K562 (cell line): ENCODE results near the gene SCGB1D4. TPM values are rescaled to one million over a fixed set of nuclear protein-coding genes. Genes with fewer than 3 reads are reported as not detected.
A peak's percentile ranks its signal among the peaks of the same experiment; 100 is the strongest.

Experiments
- FOXP1 ChIP-seq: sonication (generic); formaldehyde crosslinking; IDR thresholded peaks from 2 replicates; pipeline ENCODE4 v1.8.0; 2022; ENCODE audit warnings: mild to moderate bottlenecking, missing genetic modification reagents
- ZNF12 ChIP-seq: sonication (generic); formaldehyde crosslinking; IDR thresholded peaks from 2 replicates; pipeline ENCODE4 v1.4.0; 2020; ENCODE audit warnings: mild to moderate bottlenecking, missing genetic modification reagents
- ZSCAN32 ChIP-seq: fragments of 450-650 bp; formaldehyde crosslinking; IDR thresholded peaks from 2 replicates; pipeline ENCODE4 v1.4.0; 2020; ENCODE audit warnings: mild to moderate bottlenecking, moderate library complexity
- polyA plus RNA-seq, 8 experiments: library from polyadenylated mRNA; depleted of rRNA in 4 of 8; stranded (reverse) in 5 of 8; unstranded in 3 of 8; fragments of >200 nt; fragmentation: Nextera tagmentation in 2 of 8; fragmentation: Illumina TruSeq in 1 of 8; extraction: Ambion mirVana in 2 of 8; extraction: Trizol in 1 of 8; gene quantifications; 2 replicates each; pipeline versions ENCODE4 v1.2.1 to v1.2.3, GENCODE V29; 2011 to 2014; ENCODE audit warnings: inconsistent platforms in 1 of 8, missing spikeins in 1 of 8
- total RNA-seq, 7 experiments: library from RNA; depleted of rRNA in 6 of 7; stranded (reverse); fragments of >200 nt in 6 of 7; fragmentation: Illumina TruSeq in 2 of 7; extraction: Trizol in 2 of 7; gene quantifications; 2 replicates each; pipeline versions ENCODE4 v1.2.1 to v1.2.3, GENCODE V29; 2011 to 2021; ENCODE audit warnings: low replicate concordance in 1 of 7
- TF ChIP-seq, protein P1 (sequence below): fragments of 250-450 bp; sonication (Bioruptor Pico); IDR thresholded peaks from 2 replicates; pipeline ENCODE4 v1.4.0; 2020; ENCODE audit warnings: mild to moderate bottlenecking, moderate library complexity
- TF ChIP-seq, protein P2 (sequence below): fragments of 250-450 bp; sonication (Bioruptor Pico); IDR thresholded peaks from 2 replicates; pipeline ENCODE4 v1.5.0; 2022; ENCODE audit warnings: mild to moderate bottlenecking
- TF ChIP-seq, protein P3 (sequence below): sonication (generic); formaldehyde crosslinking; IDR thresholded peaks from 2 replicates; pipeline ENCODE4 v1.8.1; 2023; ENCODE audit warnings: mild to moderate bottlenecking, missing genetic modification reagents
- TF ChIP-seq, protein P4 (sequence below): IDR thresholded peaks from 2 replicates; pipeline ENCODE4 v1.6.1; 2012; ENCODE audit warnings: low read depth, low read length, improper control_type of control experiment, borderline replicate concordance
- TF ChIP-seq, protein P5 (sequence below), 3 experiments: fragments of 200-800 bp in 1 of 3; sonication (Bioruptor generic) in 1 of 3; sonication (generic) in 1 of 3; formaldehyde crosslinking in 1 of 3; IDR thresholded peaks; 2 replicates each; pipeline versions ENCODE4 v1.6.1 to v1.8.0; 2016 to 2022; ENCODE audit warnings: mild to moderate bottlenecking in 2 of 3, missing compliant biosample characterization in 2 of 3, missing genetic modification characterization in 2 of 3, missing genetic modification reagents in 1 of 3
- TF ChIP-seq, protein P6 (sequence below): fragments of 200-800 bp; sonication (Bioruptor generic); IDR thresholded peaks from 2 replicates; pipeline ENCODE4 v1.6.1; 2016; ENCODE audit warnings: missing genetic modification characterization, missing compliant biosample characterization

SCGB1D4 gene
- total and polyA plus RNA-seq, 9 of the 15 experiments (the other 6 are each of a cell fraction or from before 2014, with no cell fraction given), result not detected

DNA sequence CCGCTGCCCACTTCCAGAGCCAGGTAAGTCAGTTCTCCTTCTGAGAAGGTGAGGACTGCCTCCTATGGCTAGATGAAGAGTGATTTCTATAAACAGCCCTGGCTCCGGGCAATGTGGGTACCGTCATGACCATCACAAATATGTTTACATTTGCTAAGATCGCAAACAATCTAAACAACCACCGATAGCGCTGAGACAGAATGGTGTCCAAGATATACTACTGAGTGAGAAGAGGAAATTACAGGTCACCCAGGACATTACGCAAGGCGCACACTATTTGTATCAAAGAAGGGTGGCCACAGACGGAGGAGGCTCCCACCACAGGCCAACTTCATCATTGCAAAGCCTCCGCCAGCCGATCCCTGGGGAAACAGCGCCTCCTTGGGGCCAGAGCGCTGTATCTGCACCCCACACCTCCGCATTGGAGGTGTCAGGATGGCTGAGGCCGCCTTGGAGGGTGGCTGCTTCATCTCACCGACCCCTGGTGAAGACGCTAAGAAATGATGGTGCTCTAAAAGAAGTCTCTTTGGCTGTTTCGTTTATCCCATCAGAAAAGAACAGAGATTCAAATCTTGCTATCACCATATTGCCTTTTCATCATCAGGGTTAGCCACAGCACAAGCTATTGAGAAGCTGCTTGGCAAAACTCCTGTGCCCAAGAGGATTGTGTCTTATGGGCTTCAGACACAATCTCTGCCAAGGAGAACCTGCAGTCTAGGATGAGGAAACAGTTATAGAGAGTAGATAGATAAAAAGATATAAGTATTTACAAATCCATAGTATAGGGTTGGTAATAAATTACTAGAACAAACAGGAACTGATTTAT is 26.1 kb upstream of the SCGB1D4 start (continued):
- TF ChIP-seq, protein P1, sequence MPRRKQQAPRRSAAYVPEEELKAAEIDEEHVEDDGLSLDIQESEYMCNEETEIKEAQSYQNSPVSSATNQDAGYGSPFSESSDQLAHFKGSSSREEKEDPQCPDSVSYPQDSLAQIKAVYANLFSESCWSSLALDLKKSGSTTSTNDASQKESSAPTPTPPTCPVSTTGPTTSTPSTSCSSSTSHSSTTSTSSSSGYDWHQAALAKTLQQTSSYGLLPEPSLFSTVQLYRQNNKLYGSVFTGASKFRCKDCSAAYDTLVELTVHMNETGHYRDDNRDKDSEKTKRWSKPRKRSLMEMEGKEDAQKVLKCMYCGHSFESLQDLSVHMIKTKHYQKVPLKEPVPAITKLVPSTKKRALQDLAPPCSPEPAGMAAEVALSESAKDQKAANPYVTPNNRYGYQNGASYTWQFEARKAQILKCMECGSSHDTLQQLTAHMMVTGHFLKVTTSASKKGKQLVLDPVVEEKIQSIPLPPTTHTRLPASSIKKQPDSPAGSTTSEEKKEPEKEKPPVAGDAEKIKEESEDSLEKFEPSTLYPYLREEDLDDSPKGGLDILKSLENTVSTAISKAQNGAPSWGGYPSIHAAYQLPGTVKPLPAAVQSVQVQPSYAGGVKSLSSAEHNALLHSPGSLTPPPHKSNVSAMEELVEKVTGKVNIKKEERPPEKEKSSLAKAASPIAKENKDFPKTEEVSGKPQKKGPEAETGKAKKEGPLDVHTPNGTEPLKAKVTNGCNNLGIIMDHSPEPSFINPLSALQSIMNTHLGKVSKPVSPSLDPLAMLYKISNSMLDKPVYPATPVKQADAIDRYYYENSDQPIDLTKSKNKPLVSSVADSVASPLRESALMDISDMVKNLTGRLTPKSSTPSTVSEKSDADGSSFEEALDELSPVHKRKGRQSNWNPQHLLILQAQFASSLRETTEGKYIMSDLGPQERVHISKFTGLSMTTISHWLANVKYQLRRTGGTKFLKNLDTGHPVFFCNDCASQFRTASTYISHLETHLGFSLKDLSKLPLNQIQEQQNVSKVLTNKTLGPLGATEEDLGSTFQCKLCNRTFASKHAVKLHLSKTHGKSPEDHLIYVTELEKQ (CRISPR knock-in tag), result no peak
- TF ChIP-seq, protein P2, sequence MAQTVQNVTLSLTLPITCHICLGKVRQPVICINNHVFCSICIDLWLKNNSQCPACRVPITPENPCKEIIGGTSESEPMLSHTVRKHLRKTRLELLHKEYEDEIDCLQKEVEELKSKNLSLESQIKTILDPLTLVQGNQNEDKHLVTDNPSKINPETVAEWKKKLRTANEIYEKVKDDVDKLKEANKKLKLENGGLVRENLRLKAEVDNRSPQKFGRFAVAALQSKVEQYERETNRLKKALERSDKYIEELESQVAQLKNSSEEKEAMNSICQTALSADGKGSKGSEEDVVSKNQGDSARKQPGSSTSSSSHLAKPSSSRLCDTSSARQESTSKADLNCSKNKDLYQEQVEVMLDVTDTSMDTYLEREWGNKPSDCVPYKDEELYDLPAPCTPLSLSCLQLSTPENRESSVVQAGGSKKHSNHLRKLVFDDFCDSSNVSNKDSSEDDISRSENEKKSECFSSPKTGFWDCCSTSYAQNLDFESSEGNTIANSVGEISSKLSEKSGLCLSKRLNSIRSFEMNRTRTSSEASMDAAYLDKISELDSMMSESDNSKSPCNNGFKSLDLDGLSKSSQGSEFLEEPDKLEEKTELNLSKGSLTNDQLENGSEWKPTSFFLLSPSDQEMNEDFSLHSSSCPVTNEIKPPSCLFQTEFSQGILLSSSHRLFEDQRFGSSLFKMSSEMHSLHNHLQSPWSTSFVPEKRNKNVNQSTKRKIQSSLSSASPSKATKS (CRISPR knock-in tag), result no peak
- TF ChIP-seq, protein P3, sequence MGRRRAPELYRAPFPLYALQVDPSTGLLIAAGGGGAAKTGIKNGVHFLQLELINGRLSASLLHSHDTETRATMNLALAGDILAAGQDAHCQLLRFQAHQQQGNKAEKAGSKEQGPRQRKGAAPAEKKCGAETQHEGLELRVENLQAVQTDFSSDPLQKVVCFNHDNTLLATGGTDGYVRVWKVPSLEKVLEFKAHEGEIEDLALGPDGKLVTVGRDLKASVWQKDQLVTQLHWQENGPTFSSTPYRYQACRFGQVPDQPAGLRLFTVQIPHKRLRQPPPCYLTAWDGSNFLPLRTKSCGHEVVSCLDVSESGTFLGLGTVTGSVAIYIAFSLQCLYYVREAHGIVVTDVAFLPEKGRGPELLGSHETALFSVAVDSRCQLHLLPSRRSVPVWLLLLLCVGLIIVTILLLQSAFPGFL (CRISPR knock-in tag), result no peak
- TF ChIP-seq, protein P4, sequence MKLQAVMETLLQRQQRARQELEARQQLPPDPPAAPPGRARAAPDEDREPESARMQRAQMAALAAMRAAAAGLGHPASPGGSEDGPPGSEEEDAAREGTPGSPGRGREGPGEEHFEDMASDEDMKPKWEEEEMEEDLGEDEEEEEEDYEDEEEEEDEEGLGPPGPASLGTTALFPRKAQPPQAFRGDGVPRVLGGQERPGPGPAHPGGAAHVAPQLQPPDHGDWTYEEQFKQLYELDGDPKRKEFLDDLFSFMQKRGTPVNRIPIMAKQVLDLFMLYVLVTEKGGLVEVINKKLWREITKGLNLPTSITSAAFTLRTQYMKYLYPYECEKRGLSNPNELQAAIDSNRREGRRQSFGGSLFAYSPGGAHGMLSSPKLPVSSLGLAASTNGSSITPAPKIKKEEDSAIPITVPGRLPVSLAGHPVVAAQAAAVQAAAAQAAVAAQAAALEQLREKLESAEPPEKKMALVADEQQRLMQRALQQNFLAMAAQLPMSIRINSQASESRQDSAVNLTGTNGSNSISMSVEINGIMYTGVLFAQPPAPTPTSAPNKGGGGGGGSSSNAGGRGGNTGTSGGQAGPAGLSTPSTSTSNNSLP, result no peak
- TF ChIP-seq ZNF12 (CRISPR knock-in tag) (no peak), FOXP1 (CRISPR knock-in tag) (no peak), ZSCAN32 (no peak)
- TF ChIP-seq, protein P5, sequence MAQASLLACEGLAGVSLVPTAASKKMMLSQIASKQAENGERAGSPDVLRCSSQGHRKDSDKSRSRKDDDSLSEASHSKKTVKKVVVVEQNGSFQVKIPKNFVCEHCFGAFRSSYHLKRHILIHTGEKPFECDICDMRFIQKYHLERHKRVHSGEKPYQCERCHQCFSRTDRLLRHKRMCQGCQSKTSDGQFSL (CRISPR knock-in tag; IDR thresholded peaks at IDR 0.05), result 0 out of 2 replicates have a peak, but pooled peaks have one; percentile 42
- TF ChIP-seq, protein P5 (tag; IDR thresholded peaks at IDR 0.05), result no peak
- TF ChIP-seq, protein P6, sequence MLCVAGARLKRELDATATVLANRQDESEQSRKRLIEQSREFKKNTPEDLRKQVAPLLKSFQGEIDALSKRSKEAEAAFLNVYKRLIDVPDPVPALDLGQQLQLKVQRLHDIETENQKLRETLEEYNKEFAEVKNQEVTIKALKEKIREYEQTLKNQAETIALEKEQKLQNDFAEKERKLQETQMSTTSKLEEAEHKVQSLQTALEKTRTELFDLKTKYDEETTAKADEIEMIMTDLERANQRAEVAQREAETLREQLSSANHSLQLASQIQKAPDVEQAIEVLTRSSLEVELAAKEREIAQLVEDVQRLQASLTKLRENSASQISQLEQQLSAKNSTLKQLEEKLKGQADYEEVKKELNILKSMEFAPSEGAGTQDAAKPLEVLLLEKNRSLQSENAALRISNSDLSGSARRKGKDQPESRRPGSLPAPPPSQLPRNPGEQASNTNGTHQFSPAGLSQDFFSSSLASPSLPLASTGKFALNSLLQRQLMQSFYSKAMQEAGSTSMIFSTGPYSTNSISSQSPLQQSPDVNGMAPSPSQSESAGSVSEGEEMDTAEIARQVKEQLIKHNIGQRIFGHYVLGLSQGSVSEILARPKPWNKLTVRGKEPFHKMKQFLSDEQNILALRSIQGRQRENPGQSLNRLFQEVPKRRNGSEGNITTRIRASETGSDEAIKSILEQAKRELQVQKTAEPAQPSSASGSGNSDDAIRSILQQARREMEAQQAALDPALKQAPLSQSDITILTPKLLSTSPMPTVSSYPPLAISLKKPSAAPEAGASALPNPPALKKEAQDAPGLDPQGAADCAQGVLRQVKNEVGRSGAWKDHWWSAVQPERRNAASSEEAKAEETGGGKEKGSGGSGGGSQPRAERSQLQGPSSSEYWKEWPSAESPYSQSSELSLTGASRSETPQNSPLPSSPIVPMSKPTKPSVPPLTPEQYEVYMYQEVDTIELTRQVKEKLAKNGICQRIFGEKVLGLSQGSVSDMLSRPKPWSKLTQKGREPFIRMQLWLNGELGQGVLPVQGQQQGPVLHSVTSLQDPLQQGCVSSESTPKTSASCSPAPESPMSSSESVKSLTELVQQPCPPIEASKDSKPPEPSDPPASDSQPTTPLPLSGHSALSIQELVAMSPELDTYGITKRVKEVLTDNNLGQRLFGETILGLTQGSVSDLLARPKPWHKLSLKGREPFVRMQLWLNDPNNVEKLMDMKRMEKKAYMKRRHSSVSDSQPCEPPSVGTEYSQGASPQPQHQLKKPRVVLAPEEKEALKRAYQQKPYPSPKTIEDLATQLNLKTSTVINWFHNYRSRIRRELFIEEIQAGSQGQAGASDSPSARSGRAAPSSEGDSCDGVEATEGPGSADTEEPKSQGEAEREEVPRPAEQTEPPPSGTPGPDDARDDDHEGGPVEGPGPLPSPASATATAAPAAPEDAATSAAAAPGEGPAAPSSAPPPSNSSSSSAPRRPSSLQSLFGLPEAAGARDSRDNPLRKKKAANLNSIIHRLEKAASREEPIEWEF (CRISPR knock-in tag), result no peak
